Astrocyte (in vitro differentiated cells and primary cell): Measurements from ENCODE around the gene TSPEAR. TPM values are rescaled to one million over a fixed set of nuclear protein-coding genes. Genes with fewer than 3 reads are reported as not detected.
"Not testable (repeated sequence)": the region's sequence is repeated elsewhere in the genome, so short reads cannot be mapped to it uniquely, and the experiment has no call there.

Experiments used
- DNase-seq: peaks from one replicate; pipeline ENCODE4 v3.0.0-alpha.2; 2010; ENCODE audit warnings: low read depth
- FAIRE-seq: peaks from 2 replicates; lab custom pipeline; 2011; peaks lifted over from hg19 to GRCh38; lab: Jason Lieb, UNC
- H2AFZ ChIP-seq: 2 replicates; pipeline ENCODE4 v1.6.0; 2012; ENCODE audit warnings: low read depth, low read length, inconsistent platforms
- H3K27ac ChIP-seq: 2 replicates; pipeline ENCODE4 v1.5.1; 2011; ENCODE audit warnings: low read depth, low read length, inconsistent platforms
- H3K27me3 ChIP-seq: 2 replicates; pipeline ENCODE4 v1.6.0; 2011; ENCODE audit warnings: low read length, inconsistent platforms; ENCODE audit not compliant: insufficient read depth
- H3K36me3 ChIP-seq: 2 replicates; pipeline ENCODE4 v1.5.1; 2011; ENCODE audit warnings: low read length, inconsistent platforms; ENCODE audit not compliant: insufficient read depth
- H3K4me1 ChIP-seq: 2 replicates; pipeline ENCODE4 v1.5.1; 2011; ENCODE audit warnings: low read length, inconsistent platforms; ENCODE audit not compliant: insufficient read depth
- H3K4me2 ChIP-seq: 2 replicates; pipeline ENCODE4 v1.6.0; 2012; ENCODE audit warnings: low read length, inconsistent platforms
- H3K4me3 ChIP-seq: 2 replicates; pipeline ENCODE4 v1.5.1; 2011; ENCODE audit warnings: low read depth, mild to moderate bottlenecking, low read length, inconsistent platforms; ENCODE audit not compliant: insufficient read depth
- H3K79me2 ChIP-seq: 2 replicates; pipeline ENCODE4 v1.6.0; 2012; ENCODE audit warnings: mild to moderate bottlenecking, low read length, inconsistent platforms; ENCODE audit not compliant: insufficient read depth
- H3K9ac ChIP-seq: 2 replicates; pipeline ENCODE4 v1.6.0; 2012; ENCODE audit warnings: mild to moderate bottlenecking, low read length, inconsistent platforms
- H3K9me3 ChIP-seq: 2 replicates; pipeline ENCODE4 v1.5.1; 2012; ENCODE audit warnings: low read depth, mild to moderate bottlenecking, low read length, inconsistent platforms; ENCODE audit not compliant: insufficient read depth
- H4K20me1 ChIP-seq: 2 replicates; pipeline ENCODE4 v1.6.0; 2012; ENCODE audit warnings: low read length, inconsistent platforms; ENCODE audit not compliant: insufficient read depth
- H3K27ac Mint-ChIP-seq: one replicate; pipeline ENCODE4 v1.8.0; 2021; ENCODE audit warnings: mild to moderate bottlenecking, mixed read lengths; ENCODE audit not compliant: unreplicated experiment
- H3K27me3 Mint-ChIP-seq: one replicate; pipeline ENCODE4 v1.8.0; 2021; ENCODE audit warnings: low read depth, mixed read lengths; ENCODE audit not compliant: unreplicated experiment
- H3K36me3 Mint-ChIP-seq: one replicate; pipeline ENCODE4 v1.8.0; 2021; ENCODE audit warnings: low read depth, mixed read lengths; ENCODE audit not compliant: unreplicated experiment
- H3K4me1 Mint-ChIP-seq: one replicate; pipeline ENCODE4 v1.8.0; 2021; ENCODE audit warnings: low read depth, mixed read lengths; ENCODE audit not compliant: unreplicated experiment
- H3K4me3 Mint-ChIP-seq: one replicate; pipeline ENCODE4 v1.8.0; 2021; ENCODE audit warnings: mild to moderate bottlenecking, moderate library complexity, mixed read lengths; ENCODE audit not compliant: unreplicated experiment
- H3K9me3 Mint-ChIP-seq: one replicate; pipeline ENCODE4 v1.8.0; 2021; ENCODE audit warnings: mild to moderate bottlenecking, mixed read lengths; ENCODE audit not compliant: unreplicated experiment
- CTCF ChIP-seq: IDR thresholded peaks from 2 replicates; pipeline ENCODE4 v1.5.1; 2011; ENCODE audit warnings: low read depth, mild to moderate bottlenecking, inconsistent platforms, low read length, moderate library complexity; ENCODE audit not compliant: insufficient read depth
- total RNA-seq: library from RNA; stranded (reverse); gene quantifications from 2 replicates; pipeline ENCODE4 v1.2.1, GENCODE V29; 2021

The TSPEAR gene
- total RNA-seq, 1 donor from 2014 or later, result not detected

GRCh38 chr21:44639331-44639655 lies 72.1 kb downstream of the TSPEAR start:
- Histone ChIP-seq H3K4me2 (no peak overlapping the region), H3K27ac (no peak overlapping the region), H3K27me3 (no peaks in the 10 kb centered on the region), H3K9me3 (peaks cover 2% of the 10 kb centered on the region), H3K36me3 (no peaks in the 10 kb centered on the region), H2AFZ (no peak overlapping the region), H3K4me1 (no peaks in the 10 kb centered on the region), H3K79me2 (no peaks in the 10 kb centered on the region), H4K20me1 (no peaks in the 10 kb centered on the region), H3K4me3 (no peak overlapping the region), H3K9ac (no peak overlapping the region)
- no peak for FAIRE-seq
- no peak for DNase-seq
- H3K27me3 Mint-ChIP-seq, result peaks cover 33% of the 10 kb centered on the region
- H3K4me1 Mint-ChIP-seq, result no peaks in the 10 kb centered on the region
- H3K27ac Mint-ChIP-seq, result no peak overlapping the region
- no peak for TF ChIP-seq CTCF
- H3K36me3 Mint-ChIP-seq, result no peaks in the 10 kb centered on the region
- no peak overlapping the region for H3K4me3 Mint-ChIP-seq
- H3K9me3 Mint-ChIP-seq, result peaks cover 16% of the 10 kb centered on the region

GRCh38 chr21:44638506-44639330 lies 72.7 kb downstream of the TSPEAR start:
- peaks cover 11% of the 10 kb centered on the region for H3K9me3 Mint-ChIP-seq
- H3K27ac Mint-ChIP-seq, H3K4me3 ChIP-seq, H3K9ac ChIP-seq, H3K4me1 ChIP-seq, H4K20me1 ChIP-seq, H3K36me3 ChIP-seq, H3K9me3 ChIP-seq, FAIRE-seq, H2AFZ ChIP-seq, H3K4me1 Mint-ChIP-seq, DNase-seq, H3K36me3 Mint-ChIP-seq, H3K79me2 ChIP-seq, H3K4me2 ChIP-seq, H3K27ac ChIP-seq, H3K27me3 ChIP-seq, H3K4me3 Mint-ChIP-seq: not testable (repeated sequence)
- peaks cover 31% of the 10 kb centered on the region for H3K27me3 Mint-ChIP-seq

DNA sequence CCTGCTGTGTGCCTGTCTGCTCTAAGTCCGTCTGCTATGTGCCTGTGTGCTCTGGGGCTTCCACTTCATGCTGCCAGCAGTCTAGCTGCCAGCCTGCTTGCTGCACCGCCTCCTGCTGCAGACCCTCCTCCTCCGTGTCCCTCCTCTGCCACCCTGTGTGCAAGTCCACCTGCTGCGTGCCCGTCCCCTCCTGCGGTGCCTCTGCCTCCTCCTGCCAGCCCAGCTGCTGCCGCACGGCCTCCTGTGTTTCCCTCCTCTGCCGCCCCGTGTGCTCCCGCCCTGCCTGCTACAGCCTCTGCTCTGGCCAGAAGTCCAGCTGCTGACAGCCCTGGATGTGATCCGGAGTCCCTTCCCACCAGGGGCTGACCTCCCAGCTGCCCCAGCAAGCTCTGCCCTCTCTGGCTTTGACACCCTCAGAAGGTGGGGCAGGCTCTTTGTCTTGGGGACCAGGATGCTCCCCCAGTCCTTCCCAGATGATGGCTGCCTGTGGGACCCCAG lies 73.5 kb downstream of the TSPEAR start:
- FAIRE-seq, H3K27ac Mint-ChIP-seq, H3K9ac ChIP-seq: not testable (repeated sequence)

More for the DNA sequence above, 73.5 kb downstream of the TSPEAR start:
- H3K79me2 ChIP-seq, H3K4me3 ChIP-seq, H2AFZ ChIP-seq, H3K27ac ChIP-seq, H3K4me1 Mint-ChIP-seq, H3K36me3 Mint-ChIP-seq, DNase-seq, H3K4me3 Mint-ChIP-seq, H3K4me2 ChIP-seq, H3K27me3 ChIP-seq, H3K4me1 ChIP-seq, H3K9me3 ChIP-seq, H4K20me1 ChIP-seq, H3K9me3 Mint-ChIP-seq, H3K36me3 ChIP-seq: not testable (repeated sequence)
- peaks cover 29% of the 10 kb centered on the region for H3K27me3 Mint-ChIP-seq
